Mesenchymal stem cell (in vitro differentiated cells and primary cell): ENCODE data around the gene FAM83C.

Experiments
- DNase-seq: peaks from one replicate; pipeline ENCODE4 v3.0.0-alpha.2; 2013
- H2AFZ ChIP-seq: one replicate; pipeline ENCODE4 v1.6.1; 2013; ENCODE audit warnings: low read depth, mild to moderate bottlenecking, control low read depth, inconsistent platforms, low read length, moderate library complexity
- H2AK5ac ChIP-seq: 2 replicates; pipeline ENCODE4 v1.6.1; 2013; ENCODE audit warnings: low read length, moderate library complexity, mild to moderate bottlenecking, inconsistent platforms; ENCODE audit not compliant: severe bottlenecking
- H2BK120ac ChIP-seq: one replicate; pipeline ENCODE4 v1.6.1; 2013; ENCODE audit warnings: low read depth, mild to moderate bottlenecking, inconsistent platforms, low read length, moderate library complexity
- H2BK12ac ChIP-seq, 2 experiments: one replicate each; pipeline ENCODE4 v1.6.1; 2013; ENCODE audit warnings: inconsistent platforms in 2 of 2, low read length in 2 of 2, mild to moderate bottlenecking in 2 of 2, moderate library complexity in 2 of 2, control low read depth in 1 of 2
- H2BK15ac ChIP-seq: one replicate; pipeline ENCODE4 v1.6.1; 2013; ENCODE audit warnings: mild to moderate bottlenecking, low read depth, inconsistent platforms; ENCODE audit not compliant: poor library complexity, severe bottlenecking
- H2BK5ac ChIP-seq: 2 replicates; pipeline ENCODE4 v1.6.1; 2013; ENCODE audit warnings: low read depth, mild to moderate bottlenecking, low read length, control low read depth, inconsistent platforms; ENCODE audit not compliant: poor library complexity, severe bottlenecking
- H3K14ac ChIP-seq, 2 experiments: one replicate each; pipeline ENCODE4 v1.6.1; 2013; ENCODE audit warnings: inconsistent platforms in 2 of 2, low read length in 2 of 2, control low read depth in 1 of 2, mild to moderate bottlenecking in 1 of 2, moderate library complexity in 1 of 2
- H3K18ac ChIP-seq, 2 experiments: one replicate each; pipeline ENCODE4 v1.6.1; 2013; ENCODE audit warnings: inconsistent platforms in 2 of 2, low read length in 2 of 2, control low read depth in 1 of 2, low read depth in 1 of 2, mild to moderate bottlenecking in 1 of 2
- H3K23ac ChIP-seq, 2 experiments: one replicate each; pipeline ENCODE4 v1.6.1; 2013; ENCODE audit warnings: inconsistent platforms in 2 of 2, low read length in 2 of 2, mild to moderate bottlenecking in 2 of 2, moderate library complexity in 2 of 2, control low read depth in 1 of 2
- H3K27ac ChIP-seq: 2 replicates; pipeline ENCODE4 v1.5.1; 2013; ENCODE audit warnings: mild to moderate bottlenecking, moderate library complexity, low read length, control low read depth, inconsistent platforms; ENCODE audit not compliant: poor library complexity, severe bottlenecking
- H3K27me3 ChIP-seq, 2 experiments: 2 replicates each; pipeline versions ENCODE4 v1.6.1 to v1.7.0; 2013; ENCODE audit warnings: low read length in 2 of 2, mild to moderate bottlenecking in 2 of 2, moderate library complexity in 2 of 2, control low read depth in 1 of 2, inconsistent platforms in 1 of 2; ENCODE audit not compliant: control insufficient read depth in 1 of 2, insufficient read depth in 1 of 2
- H3K36me3 ChIP-seq, 2 experiments: 2 replicates each; pipeline versions ENCODE4 v1.6.1 to v1.7.0; 2013; ENCODE audit warnings: low read length in 2 of 2, control low read depth in 1 of 2, inconsistent platforms in 1 of 2, low read depth in 1 of 2, mild to moderate bottlenecking in 1 of 2; ENCODE audit not compliant: insufficient read depth in 2 of 2, control insufficient read depth in 1 of 2
- H3K4ac ChIP-seq, 2 experiments: one replicate each; pipeline ENCODE4 v1.6.1; 2013; ENCODE audit warnings: inconsistent platforms in 2 of 2, low read length in 2 of 2, mild to moderate bottlenecking in 2 of 2, moderate library complexity in 2 of 2, control low read depth in 1 of 2, low read depth in 1 of 2
- H3K4me1 ChIP-seq: 2 replicates; pipeline ENCODE4 v1.6.1; 2013; ENCODE audit warnings: low read depth, low read length, control low read depth; ENCODE audit not compliant: control insufficient read depth, insufficient read depth
- H3K4me2 ChIP-seq: 2 replicates; pipeline ENCODE4 v1.6.1; 2013; ENCODE audit warnings: low read length, mild to moderate bottlenecking, inconsistent platforms; ENCODE audit not compliant: poor library complexity, severe bottlenecking
- H3K4me3 ChIP-seq, 2 experiments: 2 replicates each; pipeline versions ENCODE4 v1.5.1 to v1.7.0; 2013; ENCODE audit warnings: low read length in 2 of 2, mild to moderate bottlenecking in 2 of 2, control low read depth in 1 of 2, low read depth in 1 of 2; ENCODE audit not compliant: insufficient read depth in 1 of 2
- H3K79me1 ChIP-seq: replicated peaks from 2 replicates; pipeline ENCODE4 v1.6.1; 2013; ENCODE audit warnings: mild to moderate bottlenecking, control low read depth, low read length, inconsistent platforms; ENCODE audit not compliant: poor library complexity, severe bottlenecking
- H3K9ac ChIP-seq: 2 replicates; pipeline ENCODE4 v1.7.0; 2013; ENCODE audit warnings: mild to moderate bottlenecking, low read length, moderate library complexity
- H3K9me3 ChIP-seq: 2 replicates; pipeline ENCODE4 v1.7.0; 2013; ENCODE audit warnings: mild to moderate bottlenecking, low read length; ENCODE audit not compliant: control insufficient read depth
- H4K8ac ChIP-seq: one replicate; pipeline ENCODE4 v1.6.1; 2013; ENCODE audit warnings: inconsistent platforms, mild to moderate bottlenecking, low read length, moderate library complexity
- H4K91ac ChIP-seq: one replicate; pipeline ENCODE4 v1.6.1; 2013; ENCODE audit warnings: mild to moderate bottlenecking, low read length, inconsistent platforms
- WGBS: methylation state at CpG from one replicate; pipeline ENCODE4 v1.1.7; 2013; ENCODE audit warnings: mixed read lengths; 5-methylcytosine and 5-hydroxymethylcytosine counted together

FAM83C gene

DNA sequence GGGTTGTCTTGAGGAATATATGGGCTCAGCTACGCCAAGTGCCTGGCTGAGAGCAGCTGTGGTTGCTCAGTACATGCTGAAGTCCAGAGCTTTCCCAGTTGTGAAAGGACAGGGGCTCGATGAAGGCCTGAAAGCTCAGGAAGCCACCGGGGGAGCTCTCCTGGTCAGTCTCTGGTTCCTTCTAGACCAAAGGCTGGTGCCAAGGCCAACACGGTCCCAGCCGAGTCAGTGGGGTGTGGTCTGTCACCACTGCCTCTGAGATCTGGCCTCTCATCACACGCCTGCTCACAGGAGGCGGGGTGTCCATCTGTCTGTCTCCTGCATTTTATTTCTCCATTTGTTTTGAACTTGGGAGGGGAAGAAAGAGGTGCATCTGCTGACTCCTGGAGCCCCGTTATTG lies 4.9 kb upstream of the FAM83C start:
- Histone ChIP-seq H3K23ac (no peak overlapping the region), H3K36me3 (no peaks in the 10 kb centered on the region), H2AFZ (no peak overlapping the region), H4K8ac (no peak overlapping the region), H3K4me3 (no peak overlapping the region), H3K9ac (no peak overlapping the region), H2BK120ac (no peak overlapping the region), H3K4me2 (no peak overlapping the region), H3K27ac (no peak overlapping the region), H3K18ac (no peak overlapping the region), H4K91ac (no peak overlapping the region), H2BK12ac (no peak overlapping the region), H2AK5ac (peak overlapping the region; percentile 45), H2BK5ac (no peak overlapping the region), H3K14ac (no peak overlapping the region), H3K4ac (no peak overlapping the region), H3K4me1 (peaks cover 16% of the 10 kb centered on the region), H3K79me1 (no peaks in the 10 kb centered on the region), H2BK15ac (no peak overlapping the region), H3K27me3 (peaks cover 0 to 33% of the 10 kb centered on the region in 2 experiments), H3K9me3 (no peaks in the 10 kb centered on the region)
- no peak for DNase-seq
- WGBS = 76% methylated on average over 6 of the region's 8 CpGs

DNA sequence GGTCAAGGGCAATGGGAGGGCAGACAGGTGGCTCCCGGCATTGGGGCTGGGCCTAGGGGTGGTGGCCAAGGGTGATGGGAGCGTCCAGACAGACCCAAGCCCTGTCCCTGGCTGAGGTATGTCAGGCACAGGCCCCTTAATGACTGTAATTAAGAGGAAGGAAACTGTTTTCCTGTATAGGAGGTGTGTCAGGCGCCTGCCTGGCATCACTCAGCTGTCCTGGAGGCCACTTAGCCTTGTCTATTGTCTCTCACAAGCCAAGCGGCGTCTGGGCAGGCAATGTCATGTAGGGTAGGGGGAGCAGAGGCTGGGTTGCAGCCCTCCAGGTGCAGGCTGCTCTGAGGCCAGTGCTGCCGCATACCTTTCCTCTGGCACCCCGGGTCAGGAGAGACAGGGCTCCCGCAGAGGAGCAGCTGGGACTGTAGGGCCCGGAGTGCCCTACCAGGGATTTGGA lies 3.9 kb upstream of the FAM83C start:
- Histone ChIP-seq H2AK5ac (no peak overlapping the region), H2BK15ac (no peak overlapping the region), H3K4me2 (no peak overlapping the region), H3K4ac (no peak overlapping the region), H3K79me1 (no peaks in the 10 kb centered on the region), H3K36me3 (no peaks in the 10 kb centered on the region), H2BK120ac (no peak overlapping the region), H4K8ac (no peak overlapping the region), H3K4me3 (no peak overlapping the region), H4K91ac (no peak overlapping the region), H3K27ac (no peak overlapping the region), H2BK12ac (peak overlapping the region in 1 of 2 experiments; percentile 25), H3K9me3 (no peaks in the 10 kb centered on the region), H3K23ac (no peak overlapping the region), H3K18ac (no peak overlapping the region), H2AFZ (no peak overlapping the region), H3K4me1 (peaks cover 11% of the 10 kb centered on the region), H2BK5ac (no peak overlapping the region), H3K9ac (no peak overlapping the region), H3K14ac (no peak overlapping the region), H3K27me3 (peaks cover 0 to 33% of the 10 kb centered on the region in 2 experiments)
- DNase-seq = no peak
- 82% methylated on average over 9 of the region's 9 CpGs for WGBS

DNA sequence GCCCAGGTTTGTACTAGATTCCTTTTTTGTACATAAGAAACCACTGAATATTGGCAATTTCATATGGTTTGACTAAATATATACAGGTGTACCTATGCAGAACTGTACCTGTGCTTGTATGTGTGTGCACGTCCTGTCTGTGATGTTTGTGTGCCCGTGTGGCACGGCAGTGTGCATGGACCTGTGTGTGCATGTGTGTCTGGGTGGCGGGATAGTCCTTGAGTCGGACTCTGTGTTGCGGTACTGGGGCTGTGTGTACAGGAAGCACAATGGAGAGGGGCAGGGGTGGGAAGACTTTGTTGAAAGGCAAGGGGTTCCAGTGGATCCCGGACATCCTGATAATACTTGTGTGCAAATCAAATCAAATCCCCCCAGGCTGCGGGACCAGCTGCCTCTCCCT lies 3.4 kb upstream of the FAM83C start:
- no peak overlapping the region for H4K91ac ChIP-seq
- H3K4me1 ChIP-seq = peaks cover 11% of the 10 kb centered on the region
- no peak overlapping the region for H3K4ac ChIP-seq
- H3K9ac ChIP-seq = no peak overlapping the region
- H2BK15ac ChIP-seq = no peak overlapping the region
- H3K27ac ChIP-seq = no peak overlapping the region
- H3K9me3 ChIP-seq = no peaks in the 10 kb centered on the region
- H3K4me2 ChIP-seq = no peak overlapping the region
- H2BK5ac ChIP-seq = no peak overlapping the region
- no peak overlapping the region for H4K8ac ChIP-seq
- H3K79me1 ChIP-seq = no peaks in the 10 kb centered on the region
- no peak for DNase-seq
- 95% methylated on average over 7 of the region's 8 CpGs for WGBS
- peak overlapping the region in 1 of 2 experiments; percentile 25 for H2BK12ac ChIP-seq
- H2AFZ ChIP-seq = no peak overlapping the region
- no peak overlapping the region for H3K18ac ChIP-seq
- no peaks in the 10 kb centered on the region for H3K36me3 ChIP-seq
- H3K27me3 ChIP-seq = peaks cover 0 to 37% of the 10 kb centered on the region in 2 experiments
- no peak overlapping the region for H3K23ac ChIP-seq
- no peak overlapping the region for H2AK5ac ChIP-seq
- no peak overlapping the region for H3K4me3 ChIP-seq
- H2BK120ac ChIP-seq = no peak overlapping the region
- no peak overlapping the region for H3K14ac ChIP-seq

DNA sequence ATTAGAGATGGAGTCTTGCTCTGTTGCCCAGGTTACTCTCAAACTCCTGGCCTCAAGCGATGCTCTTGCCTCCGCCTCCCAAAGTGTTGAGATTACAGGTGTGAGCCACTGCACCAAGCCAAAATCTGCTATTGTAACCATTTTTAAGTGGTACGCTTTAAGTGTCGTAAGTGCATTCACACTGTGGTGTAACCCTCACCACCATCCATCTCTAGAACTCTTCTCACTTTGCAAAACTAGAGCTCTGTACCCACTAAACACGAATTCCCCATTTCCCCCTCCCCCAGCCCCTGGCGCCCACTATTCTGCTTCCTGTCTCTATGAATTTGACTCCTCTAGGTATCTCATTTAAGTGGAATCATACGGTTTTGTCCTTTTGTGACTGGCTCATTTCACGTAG lies 2.8 kb upstream of the FAM83C start:
- no peak overlapping the region for H2BK12ac ChIP-seq
- no peak overlapping the region for H2AFZ ChIP-seq
- no peak overlapping the region for H3K4me3 ChIP-seq
- no peaks in the 10 kb centered on the region for H3K9me3 ChIP-seq
- no peak overlapping the region for H2AK5ac ChIP-seq
- no peak overlapping the region for H4K91ac ChIP-seq
- no peak overlapping the region for H4K8ac ChIP-seq
- H2BK15ac ChIP-seq = no peak overlapping the region
- H3K4me2 ChIP-seq = no peak overlapping the region
- no peak overlapping the region for H3K9ac ChIP-seq
- no peaks in the 10 kb centered on the region for H3K79me1 ChIP-seq
- DNase-seq = no peak
- peaks cover 0 to 39% of the 10 kb centered on the region in 2 experiments for H3K27me3 ChIP-seq
- H3K36me3 ChIP-seq = no peaks in the 10 kb centered on the region
- H3K4me1 ChIP-seq = peaks cover 11% of the 10 kb centered on the region
- H3K23ac ChIP-seq = no peak overlapping the region
- WGBS = 84% methylated on average over 8 of the region's 8 CpGs
- H3K4ac ChIP-seq = no peak overlapping the region
- H2BK5ac ChIP-seq = no peak overlapping the region
- no peak overlapping the region for H3K27ac ChIP-seq
- H3K14ac ChIP-seq = no peak overlapping the region
- H3K18ac ChIP-seq = no peak overlapping the region
- no peak overlapping the region for H2BK120ac ChIP-seq
